ENCODE results near the gene AFMID. TPM values are rescaled to one million over a fixed set of nuclear protein-coding genes. Genes with fewer than 3 reads are reported as not detected.

Gene AFMID
- total and polyA plus RNA-seq, 3 donors from 2014 or later = 36.1 to 82.2 (median 59.4) TPM

DNA sequence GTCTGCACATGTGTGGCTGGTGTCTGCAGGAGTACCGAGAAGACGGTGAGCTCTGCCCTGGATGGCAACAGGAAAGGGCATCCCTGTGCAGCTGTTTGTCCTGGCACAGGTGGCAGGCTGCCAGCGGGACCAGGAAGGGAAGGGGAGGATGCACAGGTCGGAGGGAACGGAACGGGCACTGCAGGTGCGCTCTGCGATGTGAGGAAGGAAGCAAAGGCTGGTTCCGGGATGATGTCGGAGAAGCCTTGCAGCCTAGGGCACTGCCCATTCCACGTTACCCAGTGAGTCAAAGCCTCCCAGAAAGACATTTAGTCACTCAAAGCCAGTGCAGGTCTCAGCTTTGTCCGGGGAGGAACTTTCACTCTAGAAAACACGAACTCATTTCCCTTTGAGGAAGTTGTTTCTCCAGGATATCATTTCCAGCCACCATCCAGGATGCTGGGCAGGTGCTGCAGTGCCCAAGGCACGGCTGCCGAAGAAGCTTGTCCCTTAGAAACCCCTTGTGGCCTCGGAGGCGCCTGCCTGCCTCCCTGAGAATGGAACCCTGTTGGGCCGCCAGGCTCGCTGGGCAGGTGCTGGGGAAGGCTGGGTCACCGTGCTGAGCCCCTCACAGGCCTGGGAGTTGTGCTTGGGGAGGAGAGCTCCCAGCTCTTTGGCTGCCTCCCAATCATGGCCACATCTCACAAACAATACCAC is 39.7 kb downstream of the AFMID start:
- Histone ChIP-seq H3K4me3 (no peak overlapping the region), H3K4me1 (no peaks in the 10 kb centered on the region), H3K27me3 (no peaks in the 10 kb centered on the region), H3K9me3 (no peaks in the 10 kb centered on the region), H3K27ac (no peak overlapping the region), H3K36me3 (ENCODE audit: low read depth, missing control alignments) (no peaks in the 10 kb centered on the region)
- no peak for DNase-seq
- 83 to 85% methylated on average over 12 to 20 of the region's 20 CpGs for WGBS, 2 donors
- TF ChIP-seq, protein P1, sequence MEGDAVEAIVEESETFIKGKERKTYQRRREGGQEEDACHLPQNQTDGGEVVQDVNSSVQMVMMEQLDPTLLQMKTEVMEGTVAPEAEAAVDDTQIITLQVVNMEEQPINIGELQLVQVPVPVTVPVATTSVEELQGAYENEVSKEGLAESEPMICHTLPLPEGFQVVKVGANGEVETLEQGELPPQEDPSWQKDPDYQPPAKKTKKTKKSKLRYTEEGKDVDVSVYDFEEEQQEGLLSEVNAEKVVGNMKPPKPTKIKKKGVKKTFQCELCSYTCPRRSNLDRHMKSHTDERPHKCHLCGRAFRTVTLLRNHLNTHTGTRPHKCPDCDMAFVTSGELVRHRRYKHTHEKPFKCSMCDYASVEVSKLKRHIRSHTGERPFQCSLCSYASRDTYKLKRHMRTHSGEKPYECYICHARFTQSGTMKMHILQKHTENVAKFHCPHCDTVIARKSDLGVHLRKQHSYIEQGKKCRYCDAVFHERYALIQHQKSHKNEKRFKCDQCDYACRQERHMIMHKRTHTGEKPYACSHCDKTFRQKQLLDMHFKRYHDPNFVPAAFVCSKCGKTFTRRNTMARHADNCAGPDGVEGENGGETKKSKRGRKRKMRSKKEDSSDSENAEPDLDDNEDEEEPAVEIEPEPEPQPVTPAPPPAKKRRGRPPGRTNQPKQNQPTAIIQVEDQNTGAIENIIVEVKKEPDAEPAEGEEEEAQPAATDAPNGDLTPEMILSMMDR (IDR thresholded peaks at IDR 0.05) = no peak
- TF ChIP-seq POLR2A (IDR thresholded peaks at IDR 0.05) = no peak
- intact Hi-C loops (cut with DNase I; ENCODE audit: low total_unique reads) = no loop called here

DNA sequence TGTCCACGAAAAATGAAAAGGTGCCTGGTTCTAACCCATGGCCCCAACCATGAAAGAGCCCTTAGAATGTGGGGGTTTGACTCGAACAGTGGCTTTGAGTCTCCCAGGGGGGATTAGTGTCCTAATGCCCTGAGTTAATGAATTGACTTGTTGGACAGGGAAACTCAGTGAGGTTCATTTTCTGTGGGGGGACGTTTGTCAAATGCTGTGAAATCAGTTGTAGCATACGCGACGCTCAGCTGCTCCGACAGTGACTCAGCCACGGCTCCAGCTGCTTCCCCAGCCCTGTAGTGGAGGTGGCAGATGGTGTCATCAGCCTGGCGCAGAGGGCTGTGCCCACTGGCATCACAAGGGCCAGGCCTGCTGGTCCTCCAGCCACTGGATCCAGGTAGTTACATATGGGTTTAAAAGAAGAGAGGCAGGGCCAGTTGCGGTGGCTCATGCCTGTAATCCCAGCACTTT is 40.3 kb downstream of the AFMID start:
- Histone ChIP-seq H3K36me3 (ENCODE audit: low read depth, missing control alignments) (no peaks in the 10 kb centered on the region), H3K27me3 (no peaks in the 10 kb centered on the region), H3K4me1 (no peaks in the 10 kb centered on the region), H3K27ac (no peak overlapping the region), H3K9me3 (no peaks in the 10 kb centered on the region), H3K4me3 (no peak overlapping the region)
- DNase-seq = no peak
- intact Hi-C loops (cut with DNase I; ENCODE audit: low total_unique reads) = no loop called here
- 90 to 95% methylated on average over 10 of the region's 10 CpGs for WGBS, 2 donors
- TF ChIP-seq, protein P1 (IDR thresholded peaks at IDR 0.05) = no peak
- no peak for TF ChIP-seq POLR2A (IDR thresholded peaks at IDR 0.05)

DNA sequence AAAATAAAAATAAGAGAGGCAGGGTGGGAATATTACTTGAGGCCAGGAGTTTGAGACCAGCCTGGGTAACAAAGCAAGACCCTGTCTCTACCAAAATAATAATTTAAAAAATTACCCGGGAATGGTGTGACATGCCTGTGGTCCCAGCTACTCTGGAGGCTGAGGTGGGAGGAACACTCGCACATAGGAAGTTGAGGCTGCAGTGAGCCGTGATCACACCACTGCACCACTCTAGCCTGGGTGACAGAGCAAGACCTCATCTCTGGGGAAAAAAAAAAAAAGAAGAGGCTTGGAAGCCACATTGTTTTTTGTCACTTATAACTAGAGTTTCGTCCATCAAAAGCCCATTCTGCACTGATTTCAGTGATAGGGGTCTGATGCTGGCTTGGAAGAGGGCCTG is 41.0 kb downstream of the AFMID start:
- 89 to 97% methylated on average over 4 of the region's 4 CpGs for WGBS, 2 donors
- Histone ChIP-seq H3K36me3 (ENCODE audit: low read depth, missing control alignments) (no peaks in the 10 kb centered on the region), H3K27ac (no peak overlapping the region), H3K27me3 (no peaks in the 10 kb centered on the region), H3K4me1 (no peaks in the 10 kb centered on the region), H3K4me3 (no peak overlapping the region), H3K9me3 (no peaks in the 10 kb centered on the region)
- intact Hi-C loops (cut with DNase I; ENCODE audit: low total_unique reads) = no loop called here
- TF ChIP-seq, protein P1 (IDR thresholded peaks at IDR 0.05) = no peak
- TF ChIP-seq POLR2A (IDR thresholded peaks at IDR 0.05) = no peak
- DNase-seq = no peak

DNA sequence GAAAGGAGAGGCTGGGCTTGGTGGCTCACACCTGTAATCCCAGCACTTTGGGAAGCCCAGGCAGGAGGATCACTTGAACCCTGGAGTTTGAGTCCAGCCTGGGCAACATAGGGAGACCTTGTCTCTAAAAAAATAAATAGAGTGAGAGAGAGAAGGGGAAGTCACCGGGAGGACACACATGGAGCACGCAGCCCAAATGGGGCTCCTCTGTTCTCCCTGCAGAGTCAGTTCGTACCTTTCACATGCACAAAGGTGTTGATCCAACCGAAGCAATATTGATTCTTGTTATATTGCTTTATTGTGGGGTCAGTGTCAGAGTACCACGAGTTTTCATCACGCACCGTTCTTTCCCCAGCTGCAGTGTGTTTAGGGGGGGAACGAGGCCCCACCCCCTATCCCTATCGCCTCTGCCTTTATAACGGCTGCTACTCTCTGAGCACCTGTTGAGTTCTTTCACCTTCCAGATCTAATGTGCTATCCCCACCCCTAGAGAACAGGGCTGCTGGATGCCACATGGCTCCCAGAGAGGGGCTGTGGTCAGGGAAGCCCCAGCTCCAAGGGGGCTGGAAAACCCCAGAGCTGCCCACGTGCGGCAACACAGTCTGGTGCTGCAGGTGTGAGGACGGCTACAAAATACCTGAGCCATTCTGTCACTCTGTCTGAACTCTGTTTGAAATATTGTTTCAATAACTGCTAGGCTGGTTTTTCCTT is 43.2 kb downstream of the AFMID start:
- DNase-seq = no peak
- no peak overlapping the region for H3K27ac ChIP-seq
- H3K4me3 ChIP-seq = no peak overlapping the region
- H3K4me1 ChIP-seq = no peaks in the 10 kb centered on the region
- no peak for TF ChIP-seq POLR2A (IDR thresholded peaks at IDR 0.05)
- TF ChIP-seq, protein P1 (IDR thresholded peaks at IDR 0.05) = no peak
- H3K27me3 ChIP-seq = no peaks in the 10 kb centered on the region
- no peaks in the 10 kb centered on the region for H3K9me3 ChIP-seq
- H3K36me3 ChIP-seq (ENCODE audit: low read depth, missing control alignments) = no peaks in the 10 kb centered on the region
- 76 to 83% methylated on average over 13 of the region's 13 CpGs for WGBS, 2 donors
- intact Hi-C loops (cut with DNase I; ENCODE audit: low total_unique reads) = no loop called here
